Prostate gland (tissue), 2 donors: Measurements from ENCODE around the gene WDR26. TPM values are rescaled to one million over a fixed set of nuclear protein-coding genes. Genes with fewer than 3 reads are reported as not detected.

ENCODE experiments used
- DNase-seq: peaks from one replicate; pipeline ENCODE4 v3.0.0-alpha.2; 2019; ENCODE audit warnings: low spot score
- H3K27ac ChIP-seq, 2 donors: fragments of 200-600 bp; sonication (generic); 2 replicates each; pipeline ENCODE4 v1.5.1; 2017 to 2019
- H3K27me3 ChIP-seq: fragments of 200-600 bp; sonication (generic); replicated peaks from 2 replicates; pipeline ENCODE4 v1.5.1; 2019; ENCODE audit not compliant: insufficient read depth
- H3K36me3 ChIP-seq, 2 donors: fragments of 200-600 bp; sonication (generic); 1 replicate in 1 of 2; 2 replicates in 1 of 2; pipeline versions ENCODE4 v1.5.1 to v1.8.1; 2017 to 2019
- H3K4me1 ChIP-seq: fragments of 200-600 bp; sonication (generic); replicated peaks from 2 replicates; pipeline ENCODE4 v1.5.1; 2019
- H3K4me3 ChIP-seq, 2 donors: fragments of 200-600 bp; sonication (generic); 2 replicates each; pipeline ENCODE4 v1.5.1; 2017 to 2019
- H3K9me3 ChIP-seq: fragments of 200-600 bp; sonication (generic); 2 replicates; pipeline ENCODE4 v1.5.1; 2017
- CTCF ChIP-seq, 4 experiments: fragments of 200-600 bp in 2 of 4; fragments of 450-650 bp in 2 of 4; sonication (generic) in 2 of 4; IDR thresholded peaks; 1 replicate in 3 of 4; 2 replicates in 1 of 4; pipeline ENCODE4 v1.5.1; 2016 to 2019; ENCODE audit warnings: antibody characterized with exemption in 4 of 4, mild to moderate bottlenecking in 2 of 4, moderate library complexity in 2 of 4
- POLR2A ChIP-seq: fragments of 450-650 bp; IDR thresholded peaks from one replicate; pipeline ENCODE4 v1.6.1; 2016; ENCODE audit warnings: antibody characterized with exemption, mild to moderate bottlenecking
- POLR2AphosphoS5 ChIP-seq: sonication (generic); formaldehyde crosslinking; IDR thresholded peaks from one replicate; pipeline ENCODE4 v1.6.1; 2017; ENCODE audit warnings: antibody characterized with exemption
- WGBS: methylation state at CpG from one replicate; pipeline ENCODE4 v1.1.5; 2018; 5-methylcytosine and 5-hydroxymethylcytosine counted together
- intact Hi-C: fragments of 100-400 bp; cut with DNase I; formaldehyde crosslinking; loops from one replicate; pipeline ENCODE4 v1.14.2; 2022
- total RNA-seq, 2 donors: library from RNA; depleted of rRNA; stranded (reverse); fragments of >200 nt; gene quantifications; one replicate each; pipeline ENCODE4 v1.1.0, GENCODE V29; 2016

WDR26 gene
- total RNA-seq, 2 donors from 2014 or later: 50.7 to 72.9 TPM

- TF ChIP-seq CTCF (IDR thresholded peaks at IDR 0.05) (no peak), POLR2A (no peak), POLR2AphosphoS5 (no peak)
- H3K4me3 ChIP-seq: no peak overlapping the region
- intact Hi-C loops: loop anchor here (10.0 kb wide), 2 partner anchors 55 to 95 kb away; partner anchors contain the start of gene CNIH4
- H3K36me3 ChIP-seq: no peaks in the 10 kb centered on the region
- H3K4me1 ChIP-seq: peaks cover 4% of the 10 kb centered on the region
- no peak for DNase-seq
- whole genome bisulfite sequencing: 84% methylated on average over 5 of the region's 5 CpGs
- H3K27me3 ChIP-seq: no peaks in the 10 kb centered on the region
- no peaks in the 10 kb centered on the region for H3K9me3 ChIP-seq
- no peak overlapping the region for H3K27ac ChIP-seq
Observed at GRCh38 chr1:224450159-224450558, 15.6 kb upstream of the WDR26 start.

DNA sequence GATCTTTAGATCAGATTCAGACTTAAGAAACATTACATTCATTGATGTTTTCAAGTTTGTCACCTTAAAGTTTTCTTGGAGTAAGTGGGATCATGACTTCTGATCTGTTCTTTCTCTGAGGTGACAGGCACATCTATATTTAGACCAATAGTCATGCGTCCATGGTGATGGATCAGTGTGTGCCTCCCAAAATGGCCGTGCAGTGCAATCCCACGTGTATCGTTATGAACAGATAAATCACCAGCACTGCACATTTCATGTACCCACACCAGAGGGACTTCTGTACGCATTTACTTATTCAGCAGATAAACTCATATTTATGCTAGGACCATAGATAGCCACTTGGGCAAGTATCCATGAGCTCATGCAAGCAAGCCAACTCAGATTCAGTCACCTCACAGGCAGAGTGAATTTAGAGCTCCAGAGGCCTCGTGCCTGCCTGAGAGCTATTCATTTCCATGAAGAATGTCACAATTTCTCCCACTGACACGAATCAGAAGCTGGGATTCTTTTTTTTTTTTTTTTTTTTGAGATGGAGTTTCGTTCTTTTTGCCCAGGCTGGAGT, 13.9 kb upstream of the WDR26 start:
- Histone ChIP-seq H3K9me3 (no peaks in the 10 kb centered on the region), H3K27me3 (no peaks in the 10 kb centered on the region), H3K27ac (no peak overlapping the region), H3K4me1 (no peaks in the 10 kb centered on the region), H3K36me3 (no peaks in the 10 kb centered on the region), H3K4me3 (no peak overlapping the region)
- WGBS: 87% methylated on average over 8 of the region's 8 CpGs
- intact Hi-C loops: no loop called here
- TF ChIP-seq POLR2A (no peak), POLR2AphosphoS5 (no peak), CTCF (IDR thresholded peaks at IDR 0.05) (no peak)
- no peak for DNase-seq

- WGBS: 95% methylated on average over 3 of the region's 3 CpGs
- intact Hi-C loops: no loop called here
- H3K27me3 ChIP-seq: no peaks in the 10 kb centered on the region
Observed at GRCh38 chr1:224447971-224448370, 13.4 kb upstream of the WDR26 start.

GRCh38 chr1:224447251-224447650, 12.7 kb upstream of the WDR26 start:
- Histone ChIP-seq H3K36me3 (no peaks in the 10 kb centered on the region), H3K4me1 (no peaks in the 10 kb centered on the region), H3K27me3 (no peaks in the 10 kb centered on the region), H3K9me3 (no peaks in the 10 kb centered on the region), H3K27ac (no peak overlapping the region), H3K4me3 (no peak overlapping the region)
- TF ChIP-seq POLR2AphosphoS5 (no peak), CTCF (IDR thresholded peaks at IDR 0.05) (no peak), POLR2A (no peak)
- intact Hi-C loops: no loop called here
- DNase-seq: no peak
- 49% methylated on average over 2 of the region's 2 CpGs for WGBS

More at GRCh38 chr1:224447971-224448370, 13.4 kb upstream of the WDR26 start:
- Histone ChIP-seq H3K4me1 (no peaks in the 10 kb centered on the region), H3K27ac (no peak overlapping the region), H3K9me3 (no peaks in the 10 kb centered on the region), H3K4me3 (no peak overlapping the region), H3K36me3 (no peaks in the 10 kb centered on the region)
- TF ChIP-seq POLR2AphosphoS5 (no peak), CTCF (IDR thresholded peaks at IDR 0.05) (no peak), POLR2A (no peak)
- no peak for DNase-seq

DNA sequence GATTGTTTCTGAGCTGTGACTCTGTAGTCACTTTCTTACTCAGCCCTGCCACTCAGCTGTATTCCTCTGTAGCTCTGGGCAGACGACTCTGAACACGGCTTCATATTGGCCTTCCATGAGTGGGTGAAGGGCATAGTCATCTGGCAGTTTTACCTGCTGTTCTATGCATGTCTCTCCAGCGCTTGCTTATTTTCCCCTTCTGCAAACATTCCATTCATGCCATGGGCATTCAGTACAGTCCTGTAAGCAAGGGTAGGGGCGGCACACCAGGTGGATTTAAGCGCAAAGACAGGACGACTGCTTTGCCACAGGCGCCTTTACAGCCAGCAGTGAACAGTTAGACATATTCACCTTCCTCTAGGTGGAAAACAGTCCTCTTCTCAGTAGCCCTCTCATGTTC, 4.4 kb upstream of the WDR26 start:
- TF ChIP-seq CTCF (IDR thresholded peaks at IDR 0.05) (no peak), POLR2A (no peak), POLR2AphosphoS5 (no peak)
- WGBS: 57% methylated on average over 7 of the region's 7 CpGs
- DNase-seq: no peak
- intact Hi-C loops: no loop called here
- no peak overlapping the region for H3K27ac ChIP-seq
- H3K4me3 ChIP-seq: no peak overlapping the region
- no peaks in the 10 kb centered on the region for H3K9me3 ChIP-seq
- H3K36me3 ChIP-seq: no peaks in the 10 kb centered on the region
- H3K4me1 ChIP-seq: no peaks in the 10 kb centered on the region
- no peaks in the 10 kb centered on the region for H3K27me3 ChIP-seq
